K562 (cell line): ENCODE measurements around the gene ATP2A3. TPM values are rescaled to one million over a fixed set of nuclear protein-coding genes. Genes with fewer than 3 reads are reported as not detected.

ENCODE experiments used
- ATAC-seq: fragments of 200-7000 bp; cut with Tn5 transposase; 3 replicates; pipeline ENCODE4 v1.9.1; 2020; ENCODE audit warnings: moderate library complexity
- BruUV-seq: library from RNA; stranded (reverse); fragments of 400-500 nt; replicated peaks from 2 replicates; lab custom pipeline; 2021; lab: Mats Ljungman, UMichigan
- CTCF ChIA-PET: fragments of 300-600 bp; formaldehyde crosslinking; extraction: SDS; loops from one replicate; lab custom pipeline; 2021; ENCODE audit warnings: low intra/inter-chr PET ratio; lab: Yijun Ruan, JAX
- POLR2A ChIA-PET: fragments of 300-600, 350-650 bp; sonication (Branson Sonifier 250); formaldehyde crosslinking; extraction: SDS; loops from one replicate; lab custom pipeline; 2021; ENCODE audit warnings: antibody characterized with exemption, inconsistent platforms; lab: Yijun Ruan, JAX
- DNase-seq, 4 experiments: peaks; one replicate each; pipeline versions ENCODE4 v3.0.0 to v3.0.0-alpha.2; 2011 to 2018; ENCODE audit warnings: low spot score in 3 of 4, mixed read lengths in 3 of 4; ENCODE audit errors: extremely low read depth in 1 of 4
- FAIRE-seq: peaks from 2 replicates; lab custom pipeline; 2011; peaks lifted over from hg19 to GRCh38; lab: Jason Lieb, UNC
- H2AFZ ChIP-seq: 2 replicates; pipeline ENCODE4 v1.6.0; 2011; ENCODE audit warnings: low read depth, low read length, control low read depth, inconsistent platforms
- H3K27ac ChIP-seq: fragments of 200-600 bp; 3 replicates; pipeline ENCODE4 v1.8.0; 2011; ENCODE audit warnings: low read depth, mild to moderate bottlenecking, control low read depth, inconsistent platforms, low read length, moderate library complexity, mixed read lengths; ENCODE audit errors: extremely low read depth
- H3K27me3 ChIP-seq, 2 experiments: fragments of 300-600 bp in 1 of 2; 2 replicates in 1 of 2; 3 replicates in 1 of 2; pipeline versions ENCODE4 v1.6.0 to v1.8.0; 2011; ENCODE audit warnings: inconsistent platforms in 2 of 2, low read length in 2 of 2, mild to moderate bottlenecking in 1 of 2, mixed read lengths in 1 of 2, moderate library complexity in 1 of 2; ENCODE audit not compliant: control insufficient read depth in 2 of 2, insufficient read depth in 2 of 2
- H3K36me3 ChIP-seq: fragments of 300-600 bp; 3 replicates; pipeline ENCODE4 v1.8.0; 2011; ENCODE audit warnings: mild to moderate bottlenecking, low read length, inconsistent platforms; ENCODE audit not compliant: control insufficient read depth, insufficient read depth
- H3K4me1 ChIP-seq, 2 experiments: fragments of 200-600 bp in 1 of 2; replicated peaks in 1 of 2; 2 replicates in 1 of 2; 3 replicates in 1 of 2; pipeline versions ENCODE4 v1.5.1 to v1.8.0; 2011; ENCODE audit warnings: inconsistent platforms in 2 of 2, low read length in 2 of 2, mild to moderate bottlenecking in 1 of 2, mixed read lengths in 1 of 2, moderate library complexity in 1 of 2; ENCODE audit not compliant: control insufficient read depth in 2 of 2, insufficient read depth in 2 of 2
- H3K4me2 ChIP-seq: 2 replicates; pipeline ENCODE4 v1.6.1; 2011; ENCODE audit warnings: low read length, control low read depth, inconsistent platforms, mixed read lengths; ENCODE audit not compliant: insufficient read depth
- H3K4me3 ChIP-seq: fragments of 200-600 bp; sonication (generic), shearing (Covaris generic); 2 replicates; pipeline ENCODE4 v1.5.1; 2016; ENCODE audit warnings: control low read depth, inconsistent platforms
- H3K79me2 ChIP-seq: fragments of 200-600 bp; 3 replicates; pipeline ENCODE4 v1.8.0; 2011; ENCODE audit warnings: low read length, inconsistent platforms; ENCODE audit not compliant: control insufficient read depth, insufficient read depth
- H3K9ac ChIP-seq, 2 experiments: 2 replicates each; pipeline versions ENCODE4 v1.6.0 to v1.6.1; 2011; ENCODE audit warnings: low read depth in 2 of 2, low read length in 2 of 2, control low read depth in 1 of 2, inconsistent platforms in 1 of 2, mild to moderate bottlenecking in 1 of 2, mixed read lengths in 1 of 2; ENCODE audit not compliant: insufficient read depth in 1 of 2
- H3K9me1 ChIP-seq: one replicate; pipeline ENCODE4 v1.6.0; 2011; ENCODE audit warnings: inconsistent platforms, mild to moderate bottlenecking, low read length, moderate library complexity; ENCODE audit not compliant: control insufficient read depth, insufficient read depth
- H3K9me3 ChIP-seq: replicated peaks from 2 replicates; pipeline ENCODE4 v1.5.1; 2011; ENCODE audit warnings: low read depth, low read length, inconsistent platforms; ENCODE audit not compliant: control insufficient read depth, insufficient read depth
- H4K20me1 ChIP-seq: replicated peaks from 2 replicates; pipeline ENCODE4 v1.6.1; 2011; ENCODE audit warnings: low read length, inconsistent platforms, mixed read lengths; ENCODE audit not compliant: control insufficient read depth, insufficient read depth
- HDAC2 ChIP-seq: fragments of 450-650 bp; IDR thresholded peaks from 2 replicates; pipeline ENCODE4 v1.6.1; 2016; ENCODE audit warnings: mild to moderate bottlenecking
- KDM4B ChIP-seq, 2 experiments: fragments of 450-650 bp in 1 of 2; sonication (generic) in 1 of 2; IDR thresholded peaks; 2 replicates each; pipeline ENCODE4 v1.6.1; 2016 to 2017; ENCODE audit warnings: borderline replicate concordance in 2 of 2, antibody characterized with exemption in 1 of 2, low read depth in 1 of 2, mild to moderate bottlenecking in 1 of 2
- POLR2G ChIP-seq: fragments of 200-400 bp; formaldehyde crosslinking; IDR thresholded peaks from 2 replicates; pipeline ENCODE4 v1.6.1; 2017; ENCODE audit warnings: low read depth, mild to moderate bottlenecking, antibody characterized with exemption, low read length, moderate library complexity
- PRDM10 ChIP-seq: fragments of 450-650 bp; IDR thresholded peaks from 2 replicates; pipeline ENCODE4 v1.6.1; 2018; ENCODE audit not compliant: partially characterized antibody
- SREBF2 ChIP-seq: sonication (generic); formaldehyde crosslinking; IDR thresholded peaks from 2 replicates; pipeline ENCODE4 v1.4.0; 2020; ENCODE audit warnings: mild to moderate bottlenecking, missing genetic modification reagents
- TAF1 ChIP-seq: IDR thresholded peaks from 2 replicates; pipeline ENCODE4 v1.6.1; 2011; ENCODE audit warnings: mild to moderate bottlenecking, low read length, moderate library complexity; ENCODE audit not compliant: insufficient read depth, control insufficient read depth, severe bottlenecking; ENCODE audit errors: extremely low read depth
- WGBS: fragments of 100-300 bp; shearing (Covaris generic); methylation state at CpG from one replicate; pipeline ENCODE4 v1.1.6; 2016; ENCODE audit warnings: low coverage, mixed read lengths; ENCODE audit not compliant: insufficient coverage; ENCODE audit errors: missing lambda C conversion rate; 5-methylcytosine and 5-hydroxymethylcytosine counted together
- in situ Hi-C: fragments of 300-500 bp; cut with MboI; formaldehyde crosslinking; loops from 4 replicates; pipeline ENCODE4 v1.15.0; 2018; ENCODE audit warnings: inconsistent platforms, mixed read lengths
- intact Hi-C: fragments of 100-400 bp; cut with micrococcal nuclease; formaldehyde crosslinking; loops from 2 replicates; pipeline ENCODE4 v1.14.2; 2022
- polyA plus RNA-seq, 8 experiments: library from polyadenylated mRNA; depleted of rRNA in 4 of 8; stranded (reverse) in 5 of 8; unstranded in 3 of 8; fragments of >200 nt; fragmentation: Nextera tagmentation in 2 of 8; fragmentation: Illumina TruSeq in 1 of 8; extraction: Ambion mirVana in 2 of 8; extraction: Trizol in 1 of 8; gene quantifications; 2 replicates each; pipeline versions ENCODE4 v1.2.1 to v1.2.3, GENCODE V29; 2011 to 2014; ENCODE audit warnings: inconsistent platforms in 1 of 8, missing spikeins in 1 of 8
- total RNA-seq, 7 experiments: library from RNA; depleted of rRNA in 6 of 7; stranded (reverse); fragments of >200 nt in 6 of 7; fragmentation: Illumina TruSeq in 2 of 7; extraction: Trizol in 2 of 7; gene quantifications; 2 replicates each; pipeline versions ENCODE4 v1.2.1 to v1.2.3, GENCODE V29; 2011 to 2021; ENCODE audit warnings: low replicate concordance in 1 of 7

The ATP2A3 gene
- total and polyA plus RNA-seq, 9 of the 15 experiments (the other 6 are each of a cell fraction or from before 2014, with no cell fraction given) = 0.65 to 103 (median 31.3) TPM

- DNase-seq = no peak
- intact Hi-C loops (no loop called here), in situ Hi-C loops (no loop called here)
- H3K27me3 ChIP-seq = no peaks in the 10 kb centered on the region
- H3K4me2 ChIP-seq = no peak overlapping the region
- TF ChIP-seq SREBF2 (CRISPR knock-in tag) = no peak
- no peak for TF ChIP-seq KDM4B (IDR thresholded peaks at IDR 0.05; ENCODE audit: borderline replicate concordance in 2 of 2, low read depth in 1 of 2)
- TF ChIP-seq HDAC2 = no peak
- TF ChIP-seq TAF1 = no peak
- no peak for TF ChIP-seq PRDM10
- peak; percentile 46; the same call in 1 of the 2 replicates for TF ChIP-seq POLR2G
- H3K4me3 ChIP-seq = no peak overlapping the region
- BruUV-seq = no TSS peak
- H3K9me3 ChIP-seq = no peaks in the 10 kb centered on the region
- peaks cover 6 to 34% of the 10 kb centered on the region in 2 experiments; a peak in 4 of 5 replicates for H3K4me1 ChIP-seq
- no peak overlapping the region for H2AFZ ChIP-seq
- H3K9ac ChIP-seq = no peak overlapping the region
- peaks cover 5% of the 10 kb centered on the region; the same call in 1 of the 3 replicates for H3K79me2 ChIP-seq
- no peak for ATAC-seq
- no peak overlapping the region for H3K27ac ChIP-seq
- no peaks in the 10 kb centered on the region for H4K20me1 ChIP-seq
- WGBS = 82% methylated on average over 2 of the region's 16 CpGs
- H3K9me1 ChIP-seq = no peaks in the 10 kb centered on the region
- H3K36me3 ChIP-seq = peaks cover 36% of the 10 kb centered on the region; the same call in 2 of the 3 replicates
- ChIA-PET CTCF (no interaction called here), POLR2A (interaction anchor here (6.9 kb wide), 1 partner anchor 9 kb away, joined by 40 read pairs; no protein-coding TSS in a partner anchor)
- no peak for FAIRE-seq
Measured at GRCh38 chr17:3951420-3951819, 12.8 kb downstream of the ATP2A3 start.
